Mucosa of descending colon (tissue), 3 donors: Measurements from ENCODE around the gene SDK2. TPM values are rescaled to one million over a fixed set of nuclear protein-coding genes. Genes with fewer than 3 reads are reported as not detected.

ENCODE experiments used
- ATAC-seq: fragments of 200-7000 bp; cut with Tn5 transposase; one replicate; pipeline ENCODE4 v1.9.1; 2020; ENCODE audit warnings: mild to moderate bottlenecking, moderate library complexity
- DNase-seq, 3 donors: peaks; one replicate each; pipeline ENCODE4 v3.0.0-alpha.2; 2020
- H3K36me3 ChIP-seq: fragments of 200-600 bp; one replicate; pipeline ENCODE4 v1.8.0; 2021; ENCODE audit warnings: low read depth, mild to moderate bottlenecking
- H3K4me1 ChIP-seq: fragments of 200-600 bp; one replicate; pipeline ENCODE4 v1.8.0; 2021; ENCODE audit warnings: low read depth, mild to moderate bottlenecking
- H3K4me3 ChIP-seq: fragments of 200-600 bp; one replicate; pipeline ENCODE4 v1.8.0; 2021; ENCODE audit warnings: mild to moderate bottlenecking
- H3K9me3 ChIP-seq: fragments of 200-600 bp; one replicate; pipeline ENCODE4 v1.8.0; 2021; ENCODE audit warnings: mild to moderate bottlenecking
- intact Hi-C, 2 donors: fragments of 100-400 bp; cut with DNase I in 1 of 2; cut with micrococcal nuclease in 1 of 2; formaldehyde crosslinking; loops; one replicate each; pipeline versions ENCODE4 v1.11.0 to v1.11.1; 2022; cut with DNase I, micrococcal nuclease
- total RNA-seq, 3 donors: library from RNA; stranded (reverse); fragmentation: NEBNext Ultra II Directional in 2 of 3; extraction: Animal tissue kit (Norgen Biotek cat#: 25700) in 2 of 3; gene quantifications; one replicate each; pipeline versions ENCODE4 v1.2.1 to v1.2.4, GENCODE V29; 2021 to 2023
- TF ChIP-seq, protein P1 (sequence below): fragments of 200-600 bp; IDR thresholded peaks from one replicate; pipeline ENCODE4 v1.8.0; 2022; ENCODE audit warnings: antibody characterized with exemption, mild to moderate bottlenecking
- donor health status: DM: no; HTN: no; CAD: no; lungs with moderate emphysema.
- donor health status: DM: no; HTN: no; CAD: no.
- donor health status: DM: no; HTN: yes; CAD: no.

Gene SDK2
- total RNA-seq, 3 donors from 2014 or later = 1.2 to 1.6 (median 1.3) TPM

DNA sequence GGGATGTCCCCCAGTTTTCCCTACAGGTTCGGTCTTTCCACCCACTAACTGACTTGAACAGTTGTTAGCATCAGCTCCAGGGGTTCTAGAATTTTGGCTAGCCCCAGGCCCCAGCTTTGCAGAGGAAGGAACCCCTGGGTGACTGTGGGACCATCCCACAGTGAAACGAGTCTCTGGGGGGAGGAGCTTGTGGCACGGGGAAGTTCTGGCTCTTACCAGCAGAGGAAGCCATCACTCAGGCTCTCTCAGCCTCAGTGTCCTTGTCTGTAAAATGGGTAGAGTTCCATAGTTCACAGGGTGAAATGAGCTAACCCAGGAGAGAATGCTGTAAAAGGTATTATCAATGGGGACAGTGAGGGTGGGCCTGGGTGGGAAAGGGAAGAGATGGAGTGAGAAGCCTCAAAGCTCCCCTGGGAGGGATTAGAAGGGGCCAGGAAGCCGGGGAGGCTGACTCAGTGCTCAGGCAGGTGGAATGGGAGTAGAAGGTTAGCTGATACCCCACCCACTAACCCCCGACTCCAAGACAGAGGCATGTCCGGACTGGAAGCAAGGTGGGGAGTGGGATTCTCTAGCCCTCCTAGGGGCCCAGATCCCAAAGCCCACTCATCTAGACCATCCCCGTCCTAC lies 301.6 kb downstream of the SDK2 start:
- Histone ChIP-seq H3K4me3 (no peak overlapping the region), H3K4me1 (peaks cover 4% of the 10 kb centered on the region), H3K36me3 (no peaks in the 10 kb centered on the region), H3K9me3 (no peaks in the 10 kb centered on the region)
- intact Hi-C loops = no loop called here
- TF ChIP-seq, protein P1, sequence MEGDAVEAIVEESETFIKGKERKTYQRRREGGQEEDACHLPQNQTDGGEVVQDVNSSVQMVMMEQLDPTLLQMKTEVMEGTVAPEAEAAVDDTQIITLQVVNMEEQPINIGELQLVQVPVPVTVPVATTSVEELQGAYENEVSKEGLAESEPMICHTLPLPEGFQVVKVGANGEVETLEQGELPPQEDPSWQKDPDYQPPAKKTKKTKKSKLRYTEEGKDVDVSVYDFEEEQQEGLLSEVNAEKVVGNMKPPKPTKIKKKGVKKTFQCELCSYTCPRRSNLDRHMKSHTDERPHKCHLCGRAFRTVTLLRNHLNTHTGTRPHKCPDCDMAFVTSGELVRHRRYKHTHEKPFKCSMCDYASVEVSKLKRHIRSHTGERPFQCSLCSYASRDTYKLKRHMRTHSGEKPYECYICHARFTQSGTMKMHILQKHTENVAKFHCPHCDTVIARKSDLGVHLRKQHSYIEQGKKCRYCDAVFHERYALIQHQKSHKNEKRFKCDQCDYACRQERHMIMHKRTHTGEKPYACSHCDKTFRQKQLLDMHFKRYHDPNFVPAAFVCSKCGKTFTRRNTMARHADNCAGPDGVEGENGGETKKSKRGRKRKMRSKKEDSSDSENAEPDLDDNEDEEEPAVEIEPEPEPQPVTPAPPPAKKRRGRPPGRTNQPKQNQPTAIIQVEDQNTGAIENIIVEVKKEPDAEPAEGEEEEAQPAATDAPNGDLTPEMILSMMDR = no peak
- DNase-seq = no peak
- no peak for ATAC-seq

DNA sequence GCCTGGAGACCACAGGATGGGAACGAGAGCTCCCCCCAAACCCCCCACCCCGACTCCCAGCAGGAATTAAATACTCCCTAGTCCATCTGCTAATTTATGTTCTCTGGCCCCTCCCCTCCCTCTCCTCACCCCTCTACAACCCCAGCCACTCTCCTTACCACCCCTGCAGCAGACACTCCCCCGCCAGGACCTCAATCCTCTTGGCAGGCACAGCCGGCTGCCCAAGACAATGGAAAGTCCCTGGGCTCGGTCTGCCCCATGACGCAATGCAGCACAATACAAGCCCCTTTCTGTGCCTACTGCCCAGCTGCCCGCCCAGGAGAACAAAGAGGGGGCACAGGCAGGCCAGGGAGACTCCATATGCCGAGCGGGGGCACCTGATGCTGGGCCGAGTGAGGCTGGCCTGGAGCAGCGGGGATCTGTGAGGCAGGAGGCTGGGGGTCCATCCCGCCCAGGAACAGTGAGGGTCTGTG lies 302.2 kb downstream of the SDK2 start:
- no peaks in the 10 kb centered on the region for H3K36me3 ChIP-seq
- H3K4me3 ChIP-seq = no peak overlapping the region
- intact Hi-C loops = no loop called here
- ATAC-seq = peak; percentile 71
- DNase-seq = peak in 2 of 3 donors; percentile 42 to 81
- H3K9me3 ChIP-seq = no peaks in the 10 kb centered on the region
- peaks cover 4% of the 10 kb centered on the region for H3K4me1 ChIP-seq
- TF ChIP-seq, protein P1 = no peak

- TF ChIP-seq, protein P1 = no peak
- DNase-seq (no peak), ATAC-seq (no peak)
- no peaks in the 10 kb centered on the region for H3K36me3 ChIP-seq
- no peak overlapping the region for H3K4me3 ChIP-seq
- intact Hi-C loops = no loop called here
- H3K4me1 ChIP-seq = peaks cover 4% of the 10 kb centered on the region
- no peaks in the 10 kb centered on the region for H3K9me3 ChIP-seq
These were observed 302.7 kb downstream of the SDK2 start for GRCh38 chr17:73341350-73342049.

GRCh38 chr17:73340093-73340596 lies 304.1 kb downstream of the SDK2 start:
- H3K36me3 ChIP-seq = no peaks in the 10 kb centered on the region
- ATAC-seq (peak; percentile 53), DNase-seq (no peak)
- peaks cover 11% of the 10 kb centered on the region for H3K4me1 ChIP-seq
- H3K9me3 ChIP-seq = no peaks in the 10 kb centered on the region
- intact Hi-C loops = no loop called here
- TF ChIP-seq, protein P1 = no peak
- no peak overlapping the region for H3K4me3 ChIP-seq

DNA sequence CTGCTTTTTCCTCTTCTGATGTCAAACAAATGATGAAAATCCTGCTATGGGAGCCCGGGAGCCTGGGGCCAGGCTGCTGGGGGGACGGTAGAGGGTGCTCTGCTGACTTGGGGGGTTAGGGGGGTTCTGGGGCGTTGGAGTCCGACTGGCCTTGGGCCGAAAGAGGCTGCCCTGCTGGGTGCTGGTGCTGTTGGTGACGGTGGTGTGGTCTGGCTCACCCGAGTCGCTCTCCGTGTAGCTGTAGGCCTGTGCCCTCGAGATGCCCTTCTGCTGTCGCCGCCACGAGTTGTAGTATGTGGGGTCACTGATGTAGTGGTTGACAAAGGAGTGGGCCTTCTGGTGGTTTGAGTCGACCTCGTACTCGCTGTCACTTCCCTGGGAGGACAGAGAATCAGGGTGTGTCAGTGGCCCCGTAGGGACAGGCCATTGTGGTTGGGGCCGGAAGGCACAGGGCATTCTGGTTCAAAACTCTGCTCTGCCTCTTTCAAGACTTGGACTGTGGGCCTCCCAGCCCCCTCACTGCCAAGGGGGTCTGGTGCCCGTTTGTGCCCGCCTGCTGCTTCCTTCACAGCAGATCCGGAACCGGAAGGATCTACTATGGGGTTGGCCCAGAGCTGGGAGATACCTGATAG lies 305.6 kb downstream of the SDK2 start:
- Histone ChIP-seq H3K9me3 (no peaks in the 10 kb centered on the region), H3K4me3 (no peak overlapping the region), H3K4me1 (peaks cover 12% of the 10 kb centered on the region), H3K36me3 (no peaks in the 10 kb centered on the region)
- no peak for ATAC-seq
- intact Hi-C loops = no loop called here
- TF ChIP-seq, protein P1 = no peak
- DNase-seq = no peak
